Activated CD4-positive, alpha-beta T cell treated with anti-CD3 and anti-CD28 coated beads for 36 hours (primary cell): Measurements from ENCODE around the gene CFI. TPM values are rescaled to one million over a fixed set of nuclear protein-coding genes. Genes with fewer than 3 reads are reported as not detected.
"Not testable (repeated sequence)": the region's sequence is repeated elsewhere in the genome, so short reads cannot be mapped to it uniquely, and the experiment has no call there.

Experiments used
- ATAC-seq: fragments of 200-7000 bp; cut with Tn5 transposase; one replicate; pipeline ENCODE4 v1.10.0; 2021; ENCODE audit warnings: mild to moderate bottlenecking, moderate library complexity
- CTCF ChIA-PET: fragments of 350-600 bp; sonication (Branson Sonifier 250); formaldehyde crosslinking; loops from one replicate; lab custom pipeline; 2021; ENCODE audit warnings: antibody characterized with exemption; lab: Charles Lee
- POLR2A ChIA-PET: fragments of 350-600 bp; sonication (Branson Sonifier 250); formaldehyde crosslinking; loops from one replicate; lab custom pipeline; 2021; ENCODE audit warnings: antibody characterized with exemption, inconsistent platforms; lab: Charles Lee
- DNase-seq: peaks from one replicate; pipeline ENCODE4 v3.0.0-alpha.2; 2020
- H3K27ac Mint-ChIP-seq: one replicate; pipeline ENCODE4 v1.8.0; 2021; ENCODE audit warnings: mixed read lengths
- H3K27me3 Mint-ChIP-seq: one replicate; pipeline ENCODE4 v1.8.0; 2021; ENCODE audit warnings: mixed read lengths
- H3K36me3 Mint-ChIP-seq: one replicate; pipeline ENCODE4 v1.8.0; 2021; ENCODE audit warnings: low read depth, mixed read lengths
- H3K4me1 Mint-ChIP-seq: one replicate; pipeline ENCODE4 v1.8.0; 2021; ENCODE audit warnings: mixed read lengths
- H3K4me3 Mint-ChIP-seq: one replicate; pipeline ENCODE4 v1.8.0; 2021; ENCODE audit warnings: mild to moderate bottlenecking, moderate library complexity, mixed read lengths
- H3K9me3 Mint-ChIP-seq: one replicate; pipeline ENCODE4 v1.8.0; 2021; ENCODE audit warnings: low read depth, mixed read lengths
- intact Hi-C, 2 experiments: fragments of 100-400 bp; cut with DNase I in 1 of 2; cut with micrococcal nuclease in 1 of 2; formaldehyde crosslinking; loops; one replicate each; pipeline versions ENCODE4 v1.14.2 to v1.15.1; 2022 to 2024; cut with DNase I, micrococcal nuclease
- total RNA-seq, 2 experiments: library from RNA; stranded (reverse); gene quantifications; one replicate each; pipeline ENCODE4 v1.2.3, GENCODE V29; 2021

CFI gene
- total RNA-seq, 2 experiments from 2014 or later, result not detected

DNA sequence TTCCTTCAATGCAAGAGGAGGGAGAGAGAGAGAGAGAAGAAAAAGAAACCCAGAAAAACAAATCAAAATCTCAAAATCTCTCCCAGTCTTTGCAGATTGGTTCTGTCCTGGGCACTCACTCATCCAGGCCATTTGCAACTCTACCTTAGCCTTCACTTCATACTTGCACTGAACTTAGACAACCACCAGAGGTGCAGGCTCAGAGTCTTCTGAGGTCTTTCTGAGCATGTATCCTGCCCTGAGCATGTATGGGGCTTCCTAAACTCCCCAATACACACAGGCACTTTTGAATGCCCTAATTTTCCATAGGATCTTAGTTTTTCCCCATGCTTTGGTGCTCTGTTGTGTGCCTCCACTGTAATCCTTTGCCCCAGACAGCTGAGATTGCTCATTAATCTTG lies 2.9 kb downstream of the CFI start:
- no peak overlapping the region for H3K4me3 Mint-ChIP-seq
- ATAC-seq, result no peak
- ChIA-PET POLR2A (no interaction called here), CTCF (no interaction called here)
- peaks cover 8% of the 10 kb centered on the region for H3K36me3 Mint-ChIP-seq
- intact Hi-C loops, result no loop called here
- H3K9me3 Mint-ChIP-seq, result peaks cover 18% of the 10 kb centered on the region
- H3K27ac Mint-ChIP-seq, result no peak overlapping the region
- no peak for DNase-seq
- no peaks in the 10 kb centered on the region for H3K4me1 Mint-ChIP-seq
- peaks cover 4% of the 10 kb centered on the region for H3K27me3 Mint-ChIP-seq

GRCh38 chr4:109795059-109795458 lies 6.7 kb downstream of the CFI start:
- Mint-ChIP-seq H3K4me1 (no peaks in the 10 kb centered on the region), H3K36me3 (peaks cover 8% of the 10 kb centered on the region), H3K27ac (no peak overlapping the region), H3K27me3 (peaks cover 7% of the 10 kb centered on the region), H3K4me3 (no peak overlapping the region), H3K9me3 (peaks cover 19% of the 10 kb centered on the region)
- DNase-seq (no peak), ATAC-seq (no peak)
- intact Hi-C loops, result no loop called here
- POLR2A ChIA-PET, result no interaction called here
- CTCF ChIA-PET, result interaction anchor here (0.9 kb wide), 1 partner anchor 28 kb away, joined by 3 read pairs; no protein-coding TSS in a partner anchor

DNA sequence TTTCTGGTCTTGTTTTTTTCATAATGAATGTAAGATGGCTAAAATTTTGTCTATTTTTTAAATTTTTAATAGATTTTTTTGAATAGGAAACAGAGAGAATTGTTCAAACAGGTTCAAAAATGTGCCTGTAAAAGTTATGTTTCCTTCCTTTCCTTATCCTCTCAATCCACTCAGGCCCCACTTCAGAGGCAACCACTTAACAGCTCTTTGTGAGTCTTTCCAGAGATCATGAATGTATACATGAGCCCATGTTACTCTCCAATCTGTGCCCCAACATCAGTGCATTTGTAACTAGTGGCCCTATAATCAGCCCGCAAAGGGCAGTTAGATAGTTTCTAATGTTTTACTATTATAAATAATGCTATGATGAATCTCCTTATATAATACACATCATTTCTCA lies 14.0 kb downstream of the CFI start:
- H3K36me3 Mint-ChIP-seq, result no peaks in the 10 kb centered on the region
- ATAC-seq, result no peak
- DNase-seq, result no peak
- no peaks in the 10 kb centered on the region for H3K9me3 Mint-ChIP-seq
- H3K27me3 Mint-ChIP-seq, result peaks cover 7% of the 10 kb centered on the region
- intact Hi-C loops, result no loop called here
- no peaks in the 10 kb centered on the region for H3K4me1 Mint-ChIP-seq
- H3K4me3 Mint-ChIP-seq, result no peak overlapping the region
- ChIA-PET CTCF (no interaction called here), POLR2A (interaction anchor here (0.6 kb wide), 1 partner anchor 32 kb away, joined by 3 read pairs; no protein-coding TSS in a partner anchor)
- H3K27ac Mint-ChIP-seq, result no peak overlapping the region

GRCh38 chr4:109786846-109787245 lies 15.0 kb downstream of the CFI start:
- H3K9me3 Mint-ChIP-seq, result no peaks in the 10 kb centered on the region

GRCh38 chr4:109782092-109782491 lies 19.7 kb downstream of the CFI start:
- H3K9me3 Mint-ChIP-seq, ATAC-seq, intact Hi-C loops, H3K4me1 Mint-ChIP-seq, CTCF ChIA-PET, H3K4me3 Mint-ChIP-seq, H3K36me3 Mint-ChIP-seq, DNase-seq, H3K27ac Mint-ChIP-seq, H3K27me3 Mint-ChIP-seq, POLR2A ChIA-PET: not testable (repeated sequence)

More at GRCh38 chr4:109786846-109787245, 15.0 kb downstream of the CFI start:
- H3K4me1 Mint-ChIP-seq, result no peaks in the 10 kb centered on the region
- ChIA-PET CTCF (no interaction called here), POLR2A (interaction anchor here (0.6 kb wide), 1 partner anchor 264 kb away, joined by 4 read pairs; no protein-coding TSS in a partner anchor)
- DNase-seq (no peak), ATAC-seq (no peak)
- no peaks in the 10 kb centered on the region for H3K36me3 Mint-ChIP-seq
- H3K4me3 Mint-ChIP-seq, result no peak overlapping the region
- intact Hi-C loops, result no loop called here
- H3K27ac Mint-ChIP-seq, result no peak overlapping the region
- peaks cover 7% of the 10 kb centered on the region for H3K27me3 Mint-ChIP-seq

GRCh38 chr4:109764789-109765402 lies 36.9 kb downstream of the CFI start:
- ChIA-PET CTCF (interaction anchor here (0.7 kb wide), 1 partner anchor 39 kb away, joined by 3 read pairs; no protein-coding TSS in a partner anchor), POLR2A (no interaction called here)
- Mint-ChIP-seq H3K9me3 (no peaks in the 10 kb centered on the region), H3K36me3 (no peaks in the 10 kb centered on the region), H3K27ac (no peak overlapping the region), H3K4me1 (peaks cover 7% of the 10 kb centered on the region), H3K27me3 (peaks cover 4% of the 10 kb centered on the region), H3K4me3 (no peak overlapping the region)
- intact Hi-C loops, result no loop called here
- DNase-seq (no peak), ATAC-seq (no peak)

DNA sequence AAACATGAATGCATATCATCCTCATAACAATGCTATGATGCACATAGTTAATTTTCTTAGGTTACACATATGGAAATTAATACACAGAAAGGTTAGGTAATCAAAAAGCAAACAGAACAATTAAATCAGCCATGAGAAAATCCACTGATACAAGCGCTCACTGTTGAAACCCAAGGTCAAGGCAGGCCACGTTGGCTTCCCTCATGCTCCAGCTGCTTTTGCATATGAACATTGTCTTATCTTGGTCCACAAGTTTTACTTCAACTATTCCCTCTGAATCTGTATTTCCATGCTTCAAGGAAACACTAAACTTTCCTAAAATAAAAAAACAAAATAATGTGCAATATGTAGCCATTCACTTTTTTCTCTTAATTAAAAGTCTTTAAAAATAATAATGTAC lies 37.4 kb downstream of the CFI start:
- Mint-ChIP-seq H3K36me3 (no peaks in the 10 kb centered on the region), H3K4me3 (no peak overlapping the region), H3K4me1 (peaks cover 7% of the 10 kb centered on the region), H3K9me3 (no peaks in the 10 kb centered on the region), H3K27ac (no peak overlapping the region), H3K27me3 (peaks cover 4% of the 10 kb centered on the region)
- ChIA-PET POLR2A (no interaction called here), CTCF (no interaction called here)
- DNase-seq (no peak), ATAC-seq (no peak)
- intact Hi-C loops, result no loop called here

GRCh38 chr4:109760682-109761081 lies 41.1 kb downstream of the CFI start:
- H3K4me3 Mint-ChIP-seq, result no peak overlapping the region
- H3K4me1 Mint-ChIP-seq, result peaks cover 7% of the 10 kb centered on the region
- POLR2A ChIA-PET, result no interaction called here
- no peaks in the 10 kb centered on the region for H3K36me3 Mint-ChIP-seq
- H3K9me3 Mint-ChIP-seq, result no peaks in the 10 kb centered on the region
- intact Hi-C loops, result no loop called here
- ATAC-seq (peak; percentile 96), DNase-seq (no peak)
- CTCF ChIA-PET, result no interaction called here
- H3K27me3 Mint-ChIP-seq, result peaks cover 8% of the 10 kb centered on the region
- H3K27ac Mint-ChIP-seq, result no peak overlapping the region

DNA sequence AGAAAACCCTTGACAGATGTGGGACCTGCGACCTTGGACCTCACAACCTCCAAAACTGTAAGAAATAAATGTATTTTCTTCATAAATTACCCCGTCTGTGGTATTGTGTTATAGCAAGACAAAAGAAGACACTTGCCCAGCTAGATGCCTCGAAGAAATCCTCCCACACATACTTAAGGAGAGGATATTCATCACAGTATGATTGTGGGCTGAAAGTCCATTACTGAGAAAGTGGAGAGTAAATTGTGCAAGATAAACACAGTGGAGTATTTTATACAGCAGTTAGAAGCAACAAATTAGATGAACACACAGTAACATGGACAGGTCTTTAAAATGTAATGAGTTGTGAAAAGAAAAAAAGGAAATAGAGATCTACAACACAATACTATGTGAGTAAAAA lies 46.1 kb downstream of the CFI start:
- POLR2A ChIA-PET, result no interaction called here
- intact Hi-C loops, result no loop called here

GRCh38 chr4:109754093-109754857 lies 47.5 kb downstream of the CFI start:
- no peak overlapping the region for H3K4me3 Mint-ChIP-seq
- peak; percentile 77 for ATAC-seq
- no peaks in the 10 kb centered on the region for H3K9me3 Mint-ChIP-seq
- POLR2A ChIA-PET, result no interaction called here
- CTCF ChIA-PET, result interaction anchor here (0.6 to 1.2 kb wide), 2 partner anchors 67 to 328 kb away, joined by 3 read pairs; no protein-coding TSS in a partner anchor
- intact Hi-C loops, result no loop called here
- no peak overlapping the region for H3K27ac Mint-ChIP-seq
- H3K4me1 Mint-ChIP-seq, result no peaks in the 10 kb centered on the region
- H3K27me3 Mint-ChIP-seq, result peaks cover 4% of the 10 kb centered on the region
- H3K36me3 Mint-ChIP-seq, result no peaks in the 10 kb centered on the region
- no peak for DNase-seq

More for the DNA sequence above, 46.1 kb downstream of the CFI start:
- Mint-ChIP-seq H3K4me1 (peaks cover under 1% of the 10 kb centered on the region), H3K36me3 (no peaks in the 10 kb centered on the region), H3K27ac (no peak overlapping the region), H3K4me3 (no peak overlapping the region), H3K27me3 (peaks cover 4% of the 10 kb centered on the region), H3K9me3 (no peaks in the 10 kb centered on the region)
- CTCF ChIA-PET, result interaction anchor here (0.8 kb wide), 1 partner anchor 323 kb away, joined by 3 read pairs; no protein-coding TSS in a partner anchor
- no peak for DNase-seq
- ATAC-seq, result no peak

- CTCF ChIA-PET, result no interaction called here
- Mint-ChIP-seq H3K9me3 (no peaks in the 10 kb centered on the region), H3K27me3 (peaks cover 4% of the 10 kb centered on the region), H3K4me1 (no peaks in the 10 kb centered on the region), H3K4me3 (no peak overlapping the region), H3K36me3 (no peaks in the 10 kb centered on the region), H3K27ac (no peak overlapping the region)
- ATAC-seq (no peak), DNase-seq (no peak)
- POLR2A ChIA-PET, result no interaction called here
- intact Hi-C loops, result no loop called here
Measured at GRCh38 chr4:109752525-109752924, 49.3 kb downstream of the CFI start.

GRCh38 chr4:109751852-109752251 lies 49.9 kb downstream of the CFI start:
- DNase-seq (no peak), ATAC-seq (no peak)
- ChIA-PET POLR2A (no interaction called here), CTCF (interaction anchor here (0.8 kb wide), 1 partner anchor 227 kb away, joined by 3 read pairs; no protein-coding TSS in a partner anchor)
- no peaks in the 10 kb centered on the region for H3K4me1 Mint-ChIP-seq
- H3K27ac Mint-ChIP-seq, result no peak overlapping the region
- H3K4me3 Mint-ChIP-seq, result no peak overlapping the region
- H3K9me3 Mint-ChIP-seq, result no peaks in the 10 kb centered on the region
- intact Hi-C loops, result no loop called here
- H3K36me3 Mint-ChIP-seq, result no peaks in the 10 kb centered on the region
- H3K27me3 Mint-ChIP-seq, result peaks cover 4% of the 10 kb centered on the region
